C4-2B (cell line): ENCODE measurements around the gene MED8.

Experiments used
- ZFX ChIP-seq: fragments of 450-650 bp; IDR thresholded peaks from 2 replicates; pipeline ENCODE4 v1.6.1; 2017
- TF ChIP-seq, protein P1 (sequence below): fragments of 450-650 bp; conservative IDR thresholded peaks from 2 replicates; pipeline ENCODE4 v1.5.1; 2017; ENCODE audit warnings: mild to moderate bottlenecking

DNA sequence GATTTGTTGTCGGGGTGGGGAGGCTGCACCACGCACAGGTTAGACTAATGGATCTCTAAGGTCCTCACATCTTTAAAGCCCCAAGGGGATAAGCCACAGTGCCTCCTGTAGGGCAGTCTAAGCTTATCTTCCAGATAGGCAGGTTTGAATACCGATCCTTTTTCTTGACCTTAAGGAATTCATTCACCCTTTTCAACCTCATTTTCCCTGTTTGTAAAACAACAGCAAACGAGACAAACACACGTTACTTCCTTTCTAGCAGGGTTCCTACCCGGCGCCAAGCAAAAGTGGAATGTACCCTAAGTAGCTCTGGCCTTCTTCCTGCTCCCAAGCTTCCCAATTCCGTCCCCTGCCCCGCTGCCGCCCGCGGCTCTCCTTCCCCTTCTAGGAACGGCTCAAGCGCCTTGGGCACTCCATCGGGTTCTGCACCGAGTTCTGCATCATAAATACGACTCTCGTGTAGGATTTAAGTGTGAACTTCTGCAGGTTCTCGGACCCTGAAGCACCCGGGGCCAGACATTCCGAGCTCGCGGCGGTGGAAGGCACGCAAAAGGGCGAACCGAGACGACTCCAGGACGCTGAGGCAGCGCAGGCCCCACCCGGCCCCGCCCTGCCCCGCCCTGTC, 31.4 kb downstream of the MED8 start:
- TF ChIP-seq, protein P1, sequence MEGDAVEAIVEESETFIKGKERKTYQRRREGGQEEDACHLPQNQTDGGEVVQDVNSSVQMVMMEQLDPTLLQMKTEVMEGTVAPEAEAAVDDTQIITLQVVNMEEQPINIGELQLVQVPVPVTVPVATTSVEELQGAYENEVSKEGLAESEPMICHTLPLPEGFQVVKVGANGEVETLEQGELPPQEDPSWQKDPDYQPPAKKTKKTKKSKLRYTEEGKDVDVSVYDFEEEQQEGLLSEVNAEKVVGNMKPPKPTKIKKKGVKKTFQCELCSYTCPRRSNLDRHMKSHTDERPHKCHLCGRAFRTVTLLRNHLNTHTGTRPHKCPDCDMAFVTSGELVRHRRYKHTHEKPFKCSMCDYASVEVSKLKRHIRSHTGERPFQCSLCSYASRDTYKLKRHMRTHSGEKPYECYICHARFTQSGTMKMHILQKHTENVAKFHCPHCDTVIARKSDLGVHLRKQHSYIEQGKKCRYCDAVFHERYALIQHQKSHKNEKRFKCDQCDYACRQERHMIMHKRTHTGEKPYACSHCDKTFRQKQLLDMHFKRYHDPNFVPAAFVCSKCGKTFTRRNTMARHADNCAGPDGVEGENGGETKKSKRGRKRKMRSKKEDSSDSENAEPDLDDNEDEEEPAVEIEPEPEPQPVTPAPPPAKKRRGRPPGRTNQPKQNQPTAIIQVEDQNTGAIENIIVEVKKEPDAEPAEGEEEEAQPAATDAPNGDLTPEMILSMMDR, result peak; percentile 77
- 0 out of 2 replicates have a peak, but pooled peaks have one; percentile 20 for TF ChIP-seq ZFX
